Heart left ventricle (tissue), 16 donors: Measurements from ENCODE around the gene SCARB1. TPM values are rescaled to one million over a fixed set of nuclear protein-coding genes. Genes with fewer than 3 reads are reported as not detected.
A peak's percentile ranks its signal among the peaks of the same experiment; 100 is the strongest.

ENCODE experiments used
- ATAC-seq, 4 donors: fragments of 200-7000 bp; cut with Tn5 transposase; one replicate each; pipeline ENCODE4 v1.9.1; 2020 to 2022; ENCODE audit warnings: moderate library complexity in 4 of 4, mild to moderate bottlenecking in 3 of 4, moderate number of reproducible peaks in 1 of 4
- DNase-seq, 5 donors: peaks; one replicate each; pipeline ENCODE4 v3.0.0-alpha.2; 2020
- H3K27ac ChIP-seq, 12 donors: fragments of 200-600 bp; sonication (generic) in 4 of 12; one replicate each; pipeline versions ENCODE4 v1.5.0 to v1.8.0; 2016 to 2022; ENCODE audit warnings: mild to moderate bottlenecking in 2 of 12
- H3K27me3 ChIP-seq, 9 donors: fragments of 200-600 bp; sonication (generic) in 2 of 9; one replicate each; pipeline versions ENCODE4 v1.5.1 to v1.8.0; 2016 to 2022; ENCODE audit warnings: mild to moderate bottlenecking in 3 of 9
- H3K36me3 ChIP-seq, 9 donors: fragments of 200-600 bp; sonication (generic) in 2 of 9; one replicate each; pipeline versions ENCODE4 v1.5.0 to v1.8.0; 2018 to 2022; ENCODE audit warnings: mild to moderate bottlenecking in 2 of 9
- H3K4me1 ChIP-seq, 12 donors: fragments of 200-600 bp; sonication (generic) in 4 of 12; one replicate each; pipeline versions ENCODE4 v1.5.0 to v1.8.0; 2016 to 2022; ENCODE audit warnings: mild to moderate bottlenecking in 3 of 12
- H3K4me3 ChIP-seq, 12 donors: fragments of 200-600 bp; sonication (generic) in 4 of 12; one replicate each; pipeline versions ENCODE4 v1.5.0 to v1.8.0; 2017 to 2022; ENCODE audit warnings: mild to moderate bottlenecking in 9 of 12, moderate library complexity in 4 of 12
- H3K9me3 ChIP-seq, 12 donors: fragments of 200-600 bp; sonication (generic) in 4 of 12; one replicate each; pipeline versions ENCODE4 v1.5.0 to v1.8.0; 2016 to 2022; ENCODE audit warnings: mild to moderate bottlenecking in 1 of 12
- POLR2A ChIP-seq, 2 donors: fragments of 450-650 bp; IDR thresholded peaks; one replicate each; pipeline ENCODE4 v1.6.1; 2017; ENCODE audit warnings: antibody characterized with exemption in 2 of 2, mild to moderate bottlenecking in 2 of 2, moderate library complexity in 2 of 2
- WGBS, 4 donors: extraction: QIAGEN DNeasy Blood & Tissue Kit in 2 of 4; methylation state at CpG; one replicate each; pipeline versions ENCODE4 v1.1.5 to v1.1.7; 2013 to 2018; 5-methylcytosine and 5-hydroxymethylcytosine counted together
- intact Hi-C, 10 donors: fragments of 100-400 bp; cut with DNase I; formaldehyde crosslinking; loops; one replicate each; pipeline versions ENCODE4 v1.11.1 to v1.14.2; 2022
- polyA plus RNA-seq, 2 donors: library from polyadenylated mRNA; stranded (reverse); fragments of 200-250 nt; gene quantifications; one replicate each; pipeline ENCODE4 v1.2.3, GENCODE V29; 2013
- total RNA-seq, 9 donors: library from RNA; depleted of rRNA in 2 of 9; stranded (reverse); fragments of >200 nt in 2 of 9; fragmentation: NEBNext Ultra II Directional in 3 of 9; extraction: Animal tissue kit (Norgen Biotek cat#: 25700) in 3 of 9; gene quantifications; one replicate each; pipeline versions ENCODE4 v1.1.0 to v1.2.4, GENCODE V29; 2016 to 2023
- TF ChIP-seq, protein P1 (sequence below), 12 donors: fragments of 200-600 bp; sonication (generic) in 4 of 12; IDR thresholded peaks; one replicate each; pipeline versions ENCODE4 v1.5.0 to v1.8.0; 2018 to 2022; ENCODE audit warnings: antibody characterized with exemption in 12 of 12, mild to moderate bottlenecking in 5 of 12
- donor health status: ischemic (EF 13 %, LVEDD 7.1; RV severe dilation, severe dysfunction).
- donor health status: healthy with polysubstance abuse.
- donor health status: DM: no; HTN: yes; CAD: no.
- donor health status: DM: no; HTN: no; CAD: no.
- donor health status: ischemic (EF 25% LVEDD 6.9; RV normal size, moderate dysfunction).
- donor health status: ischemic (EF 25% LVEDD 5.7; RV mildly dilated, moderate dysfunction).
- donor health status: healthy.
- donor health status: DM: yes; HTN: yes; CAD: no.
- donor health status: ischemic (EF 35%, LVEDD 5.7; RV mildly dilated, moderate dysfunction).
- donor health status: nonischemic (EF 11% LVEDD 7.7; RV severe dilation, severe dysfunction).
- donor health status: DM: yes; HTN: yes; CAD: no.
- donor health status: PGD.
- donor health status: ischemic (EF 29% LVEDD 5.4; RV normal size, mild dysfunction).
- donor health status: nonischemic (EF 23%, LVEDD 6.1; RV moderate dilation, normal function).

The SCARB1 gene
- total and polyA plus RNA-seq, 11 donors = 6.9 to 21.7 (median 14.0) TPM

DNA sequence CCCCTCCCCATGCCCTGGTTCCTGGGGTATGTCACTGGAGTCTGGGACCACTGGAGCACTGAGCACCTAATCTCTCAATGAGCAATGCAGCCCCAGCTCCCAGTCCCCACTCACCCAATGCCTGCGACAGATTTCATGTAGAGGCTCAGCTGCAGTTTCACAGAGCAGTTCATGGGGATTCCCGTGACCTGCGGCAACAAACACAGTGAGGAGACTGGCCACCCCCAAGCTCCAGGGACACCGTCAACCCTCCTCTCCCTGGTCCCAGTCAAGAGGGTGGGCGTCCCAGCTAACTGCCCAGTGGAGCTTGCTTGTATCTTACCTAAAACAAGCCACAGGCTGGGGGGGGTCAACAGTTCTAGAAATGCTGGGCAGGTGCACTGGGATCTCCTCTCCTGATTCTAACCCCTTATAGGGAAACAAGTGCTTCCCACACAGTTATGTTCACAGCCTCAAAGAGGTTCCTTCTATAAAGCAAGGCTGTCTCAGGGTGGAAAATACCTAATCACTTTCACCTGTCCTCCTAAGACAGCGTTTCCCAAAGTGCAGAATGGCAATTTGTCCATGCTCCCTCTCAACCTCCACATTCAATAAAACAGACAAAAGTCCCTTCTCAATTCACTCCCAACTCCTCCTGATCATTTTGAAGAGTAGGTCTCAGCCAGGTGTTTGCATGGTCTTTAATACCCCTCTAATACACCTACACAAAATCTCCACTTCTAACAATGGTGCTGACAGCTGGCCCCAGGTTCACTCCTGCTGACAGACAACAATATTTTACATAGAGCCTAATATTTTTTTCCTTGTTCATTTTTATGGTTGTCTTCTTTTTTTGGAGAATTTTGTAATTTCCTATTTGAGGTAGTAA is 68.3 kb downstream of the SCARB1 start:
- intact Hi-C loops = no loop called here
- no peak overlapping the region for H3K4me3 ChIP-seq
- TF ChIP-seq, protein P1, sequence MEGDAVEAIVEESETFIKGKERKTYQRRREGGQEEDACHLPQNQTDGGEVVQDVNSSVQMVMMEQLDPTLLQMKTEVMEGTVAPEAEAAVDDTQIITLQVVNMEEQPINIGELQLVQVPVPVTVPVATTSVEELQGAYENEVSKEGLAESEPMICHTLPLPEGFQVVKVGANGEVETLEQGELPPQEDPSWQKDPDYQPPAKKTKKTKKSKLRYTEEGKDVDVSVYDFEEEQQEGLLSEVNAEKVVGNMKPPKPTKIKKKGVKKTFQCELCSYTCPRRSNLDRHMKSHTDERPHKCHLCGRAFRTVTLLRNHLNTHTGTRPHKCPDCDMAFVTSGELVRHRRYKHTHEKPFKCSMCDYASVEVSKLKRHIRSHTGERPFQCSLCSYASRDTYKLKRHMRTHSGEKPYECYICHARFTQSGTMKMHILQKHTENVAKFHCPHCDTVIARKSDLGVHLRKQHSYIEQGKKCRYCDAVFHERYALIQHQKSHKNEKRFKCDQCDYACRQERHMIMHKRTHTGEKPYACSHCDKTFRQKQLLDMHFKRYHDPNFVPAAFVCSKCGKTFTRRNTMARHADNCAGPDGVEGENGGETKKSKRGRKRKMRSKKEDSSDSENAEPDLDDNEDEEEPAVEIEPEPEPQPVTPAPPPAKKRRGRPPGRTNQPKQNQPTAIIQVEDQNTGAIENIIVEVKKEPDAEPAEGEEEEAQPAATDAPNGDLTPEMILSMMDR (IDR thresholded peaks at IDR 0.05) = no peak
- TF ChIP-seq POLR2A (IDR thresholded peaks at IDR 0.05) = no peak
- no peaks in the 10 kb centered on the region for H3K27me3 ChIP-seq
- peaks cover 0 to 22% (median 0%) of the 10 kb centered on the region in 9 donors for H3K36me3 ChIP-seq
- H3K4me1 ChIP-seq = peaks cover 0 to 13% (median 0%) of the 10 kb centered on the region in 12 donors
- DNase-seq = no peak
- H3K27ac ChIP-seq = no peak overlapping the region
- no peaks in the 10 kb centered on the region for H3K9me3 ChIP-seq
- no peak for ATAC-seq
- WGBS, 4 donors = 95 to 98% (median 97%) methylated on average over 6 of the region's 6 CpGs

DNA sequence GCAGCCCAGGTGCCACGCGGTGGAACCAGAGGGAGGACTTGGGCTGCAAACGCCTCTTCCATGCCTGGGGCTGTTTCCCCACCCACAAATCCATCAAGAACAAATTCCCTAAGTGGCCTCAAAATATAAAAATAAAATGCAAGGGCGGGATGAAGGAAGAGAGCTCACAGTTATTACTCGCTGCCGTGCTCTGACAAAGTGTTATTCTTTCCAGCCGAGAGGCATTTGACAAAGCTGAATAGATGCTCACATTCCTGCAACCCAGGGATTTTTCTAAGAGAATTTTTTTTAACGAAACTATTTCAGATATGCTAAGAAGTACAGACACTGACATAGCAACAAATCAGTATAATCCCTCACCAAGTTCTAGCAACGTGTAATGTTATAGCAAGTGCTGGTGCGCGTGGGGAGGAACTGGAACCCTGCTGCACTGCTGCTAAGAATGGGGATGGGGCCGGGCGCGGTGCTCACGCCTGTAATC is 70.7 kb downstream of the SCARB1 start:
- no peak overlapping the region for H3K27ac ChIP-seq
- ATAC-seq = no peak
- H3K4me1 ChIP-seq = peaks cover 0 to 13% (median 0%) of the 10 kb centered on the region in 12 donors
- peaks cover 0 to 9% (median 0%) of the 10 kb centered on the region in 9 donors for H3K36me3 ChIP-seq
- no peak overlapping the region for H3K4me3 ChIP-seq
- H3K9me3 ChIP-seq = no peaks in the 10 kb centered on the region
- intact Hi-C loops = no loop called here
- DNase-seq = no peak
- no peaks in the 10 kb centered on the region for H3K27me3 ChIP-seq
- 89 to 93% (median 92%) methylated on average over 15 of the region's 15 CpGs for WGBS, 4 donors
- no peak for TF ChIP-seq POLR2A (IDR thresholded peaks at IDR 0.05)
- TF ChIP-seq, protein P1 (IDR thresholded peaks at IDR 0.05) = no peak

DNA sequence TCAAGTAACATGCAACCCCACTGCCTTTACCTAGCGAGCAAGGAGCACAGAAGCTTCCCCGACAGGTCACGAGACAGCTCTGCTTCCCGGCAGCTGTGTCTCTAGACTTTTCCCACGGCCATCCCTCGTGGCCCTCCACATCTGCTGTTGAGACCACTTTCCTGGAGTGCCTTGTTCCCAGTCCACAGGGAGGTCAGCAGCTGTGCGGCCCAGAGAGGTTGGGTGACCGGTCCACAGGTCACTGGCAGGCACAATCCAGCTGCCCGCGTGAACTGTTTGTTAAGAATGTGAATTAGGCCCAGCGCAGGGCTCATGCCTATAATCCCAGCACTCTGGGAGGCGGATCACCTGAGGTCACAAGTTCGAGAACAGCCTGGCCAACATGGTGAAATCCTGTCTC is 71.5 kb downstream of the SCARB1 start:
- Histone ChIP-seq H3K4me3 (no peak overlapping the region), H3K36me3 (peaks cover 0 to 5% (median 0%) of the 10 kb centered on the region in 9 donors), H3K4me1 (peaks cover 0 to 13% (median 0%) of the 10 kb centered on the region in 12 donors), H3K27me3 (no peaks in the 10 kb centered on the region), H3K27ac (no peak overlapping the region), H3K9me3 (no peaks in the 10 kb centered on the region)
- ATAC-seq (no peak), DNase-seq (no peak)
- 78 to 93% (median 89%) methylated on average over 7 to 13 of the region's 13 CpGs for WGBS, 4 donors
- TF ChIP-seq, protein P1 (IDR thresholded peaks at IDR 0.05) = no peak
- no peak for TF ChIP-seq POLR2A (IDR thresholded peaks at IDR 0.05)
- intact Hi-C loops = no loop called here

- Histone ChIP-seq H3K27me3 (no peaks in the 10 kb centered on the region), H3K4me1 (peaks cover 0 to 6% (median 0%) of the 10 kb centered on the region in 12 donors), H3K27ac (peak overlapping the region in 2 of 12 donors; percentile 20 to 32), H3K9me3 (no peaks in the 10 kb centered on the region), H3K36me3 (peaks cover 0 to 8% (median 0%) of the 10 kb centered on the region in 9 donors), H3K4me3 (no peak overlapping the region)
- peak in 3 of 4 donors; percentile 19 to 30 (median 26) for ATAC-seq
- intact Hi-C loops = no loop called here
- WGBS, 4 donors = 76 to 84% (median 80%) methylated on average over 21 of the region's 21 CpGs
- DNase-seq = peak in 1 of 5 donors; percentile 46
- TF ChIP-seq, protein P1 (IDR thresholded peaks at IDR 0.05) = no peak
- TF ChIP-seq POLR2A (IDR thresholded peaks at IDR 0.05) = no peak
Observed at GRCh38 chr12:124790650-124791400, 72.8 kb downstream of the SCARB1 start.
